Activated CD4-positive, alpha-beta memory T cell treated with anti-CD3 and anti-CD28 coated beads for 36 hours (primary cell): ENCODE results near the gene AQP11. TPM values are rescaled to one million over a fixed set of nuclear protein-coding genes. Genes with fewer than 3 reads are reported as not detected.

Source experiments
- CTCF ChIA-PET: fragments of 350-600 bp; sonication (Branson Sonifier 250); formaldehyde crosslinking; loops from one replicate; lab custom pipeline; 2021; ENCODE audit warnings: antibody characterized with exemption, inconsistent platforms; lab: Charles Lee
- POLR2A ChIA-PET: fragments of 350-600 bp; sonication (Branson Sonifier 250); formaldehyde crosslinking; loops from one replicate; lab custom pipeline; 2021; ENCODE audit warnings: antibody characterized with exemption; lab: Charles Lee
- DNase-seq: peaks from one replicate; pipeline ENCODE4 v3.0.0-alpha.2; 2020
- H3K27ac Mint-ChIP-seq: one replicate; pipeline ENCODE4 v1.8.0; 2021; ENCODE audit warnings: mixed read lengths
- H3K27me3 Mint-ChIP-seq: one replicate; pipeline ENCODE4 v1.8.0; 2021; ENCODE audit warnings: mixed read lengths
- H3K36me3 Mint-ChIP-seq: one replicate; pipeline ENCODE4 v1.8.0; 2021; ENCODE audit warnings: mixed read lengths
- H3K4me1 Mint-ChIP-seq: one replicate; pipeline ENCODE4 v1.8.0; 2021; ENCODE audit warnings: low read depth, mixed read lengths
- H3K4me3 Mint-ChIP-seq: one replicate; pipeline ENCODE4 v1.8.0; 2021; ENCODE audit warnings: mild to moderate bottlenecking, mixed read lengths
- H3K9me3 Mint-ChIP-seq: one replicate; pipeline ENCODE4 v1.8.0; 2021; ENCODE audit warnings: mixed read lengths
- intact Hi-C: fragments of 100-400 bp; cut with micrococcal nuclease; formaldehyde crosslinking; loops from one replicate; pipeline ENCODE4 v1.15.1; 2023
- total RNA-seq, 2 experiments: library from RNA; stranded (reverse); gene quantifications; one replicate each; pipeline ENCODE4 v1.2.3, GENCODE V29; 2021

AQP11 gene
- total RNA-seq, 2 experiments from 2014 or later, result 0.34 to 0.48 TPM

DNA sequence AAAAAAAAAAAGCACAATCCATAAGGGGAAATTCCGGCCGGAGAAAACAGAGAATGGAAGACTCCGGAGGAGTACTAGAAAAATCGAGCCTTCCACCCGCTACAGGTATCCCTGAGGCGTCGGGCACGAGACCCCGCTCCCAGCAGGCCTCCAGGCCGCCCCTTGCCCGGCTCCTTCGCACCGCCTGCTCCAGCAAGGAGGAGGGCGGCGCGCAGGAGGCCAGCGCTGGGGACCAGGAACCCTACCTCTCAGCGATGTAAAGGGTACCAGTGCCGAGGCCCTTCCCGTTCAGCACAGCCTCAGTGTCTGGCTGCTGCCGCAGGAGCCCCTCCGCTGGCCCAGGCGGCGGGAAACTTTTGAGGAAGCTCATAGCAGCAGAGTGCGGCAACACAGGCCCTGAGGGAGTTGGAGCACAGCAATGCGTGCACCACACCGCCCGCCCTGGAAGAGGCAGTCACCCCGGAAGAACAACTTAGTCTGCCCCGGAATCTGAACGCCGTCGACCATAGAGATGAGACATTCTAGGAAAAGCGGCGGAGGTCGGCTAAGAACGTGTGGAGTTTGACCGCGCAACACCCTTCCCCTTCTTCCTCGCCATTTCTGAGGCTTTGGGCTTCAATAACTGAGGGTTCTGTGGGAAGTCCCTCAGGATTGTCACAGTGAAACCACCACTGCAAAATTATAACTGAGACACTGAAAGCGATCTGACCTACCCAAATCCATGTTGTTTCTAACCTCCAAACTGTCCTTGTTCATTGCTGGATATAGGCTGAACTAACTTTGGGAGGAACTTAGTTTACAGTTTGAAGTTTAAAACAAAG, 47.8 kb downstream of the AQP11 start, which contains the start of gene CLNS1A:
Gene CLNS1A (minus strand): TSS at position 450 of the 821 bp plus-strand sequence. CDS start 80 bp downstream, at position 370.
- Mint-ChIP-seq H3K4me1 (peaks cover 35% of the 10 kb centered on the region), H3K27ac (peak within 1 kb of the TSS; percentile 95), H3K27me3 (no peaks in the 10 kb centered on the region), H3K9me3 (peaks cover 4% of the 10 kb centered on the region), H3K4me3 (peak within 1 kb of the TSS; percentile 95), H3K36me3 (peaks cover 25% of the 10 kb centered on the region)
- POLR2A ChIA-PET, result interaction anchor here (1.6 kb wide), 1 partner anchor 357 kb away, joined by 4 read pairs; the partner anchor contains the start of gene INTS4
- CTCF ChIA-PET, result interaction anchor here (0.6 kb wide), 1 partner anchor 163 kb away, joined by 3 read pairs; the partner anchor contains the start of gene PAK1
- intact Hi-C loops, result loop anchor here (1.0 to 10.0 kb wide), 4 partner anchors 165 to 1403 kb away; partner anchors contain the start of genes INTS4, PAK1 and RSF1
- DNase-seq, result peak; percentile 90

- CTCF ChIA-PET, result no interaction called here
These were observed 52.5 kb downstream of the AQP11 start for GRCh38 chr11:77642228-77642627.

DNA sequence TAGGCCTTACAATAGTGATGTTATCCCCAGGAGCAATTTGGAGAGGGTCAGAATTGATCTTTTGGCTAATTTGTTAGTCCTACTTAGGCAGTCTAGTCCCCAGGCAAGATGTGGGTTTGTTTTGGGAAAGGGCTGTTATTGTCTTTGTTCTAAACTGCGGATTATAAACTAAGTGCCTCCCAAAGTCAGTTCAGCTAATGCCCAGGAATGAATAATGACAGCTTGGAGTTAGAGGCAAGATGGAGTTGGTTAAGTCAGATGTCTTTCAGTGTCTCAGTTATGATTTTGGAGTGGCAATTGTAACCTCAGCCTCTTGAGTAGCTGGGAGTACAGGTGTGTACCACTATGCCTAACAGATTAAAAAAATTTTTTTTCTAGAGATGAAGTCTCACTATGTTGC, 55.1 kb downstream of the AQP11 start:
- CTCF ChIA-PET, result no interaction called here
- no peak for DNase-seq
- Mint-ChIP-seq H3K9me3 (peaks cover 4% of the 10 kb centered on the region), H3K27ac (no peak overlapping the region), H3K4me1 (no peaks in the 10 kb centered on the region), H3K4me3 (no peak overlapping the region), H3K27me3 (peaks cover 9% of the 10 kb centered on the region), H3K36me3 (no peaks in the 10 kb centered on the region)
- POLR2A ChIA-PET, result no interaction called here
- intact Hi-C loops, result no loop called here

More at GRCh38 chr11:77642228-77642627, 52.5 kb downstream of the AQP11 start:
- H3K4me3 Mint-ChIP-seq, result no peak overlapping the region
- H3K4me1 Mint-ChIP-seq, result peaks cover 5% of the 10 kb centered on the region
- peaks cover 4% of the 10 kb centered on the region for H3K9me3 Mint-ChIP-seq
- intact Hi-C loops, result no loop called here
- no peak for DNase-seq
- POLR2A ChIA-PET, result no interaction called here
- peaks cover 9% of the 10 kb centered on the region for H3K27me3 Mint-ChIP-seq
- H3K27ac Mint-ChIP-seq, result no peak overlapping the region
- H3K36me3 Mint-ChIP-seq, result peaks cover 4% of the 10 kb centered on the region

- intact Hi-C loops, result no loop called here
- CTCF ChIA-PET, result no interaction called here
- Mint-ChIP-seq H3K27ac (no peak overlapping the region), H3K4me1 (no peaks in the 10 kb centered on the region), H3K9me3 (no peaks in the 10 kb centered on the region), H3K27me3 (peaks cover 9% of the 10 kb centered on the region), H3K36me3 (no peaks in the 10 kb centered on the region), H3K4me3 (no peak overlapping the region)
- DNase-seq, result no peak
- POLR2A ChIA-PET, result no interaction called here
These were observed 58.0 kb downstream of the AQP11 start for GRCh38 chr11:77647654-77648305.

GRCh38 chr11:77650123-77650522, 60.4 kb downstream of the AQP11 start:
- Mint-ChIP-seq H3K9me3 (no peaks in the 10 kb centered on the region), H3K36me3 (no peaks in the 10 kb centered on the region), H3K4me1 (no peaks in the 10 kb centered on the region), H3K27ac (no peak overlapping the region), H3K4me3 (no peak overlapping the region), H3K27me3 (peaks cover 4% of the 10 kb centered on the region)
- CTCF ChIA-PET, result no interaction called here
- POLR2A ChIA-PET, result interaction anchor here (0.6 kb wide), 1 partner anchor 20 kb away, joined by 4 read pairs; no protein-coding TSS in a partner anchor
- intact Hi-C loops, result no loop called here
- no peak for DNase-seq

- Mint-ChIP-seq H3K27ac (no peak overlapping the region), H3K9me3 (no peaks in the 10 kb centered on the region), H3K4me1 (no peaks in the 10 kb centered on the region), H3K36me3 (no peaks in the 10 kb centered on the region), H3K27me3 (no peaks in the 10 kb centered on the region), H3K4me3 (no peak overlapping the region)
- intact Hi-C loops, result no loop called here
- ChIA-PET CTCF (no interaction called here), POLR2A (no interaction called here)
- DNase-seq, result no peak
These were observed 65.1 kb downstream of the AQP11 start for GRCh38 chr11:77654770-77655434.

- Mint-ChIP-seq H3K4me1 (no peaks in the 10 kb centered on the region), H3K9me3 (no peaks in the 10 kb centered on the region), H3K27me3 (no peaks in the 10 kb centered on the region), H3K27ac (no peak overlapping the region), H3K36me3 (no peaks in the 10 kb centered on the region), H3K4me3 (no peak overlapping the region)
- intact Hi-C loops, result no loop called here
- POLR2A ChIA-PET, result no interaction called here
- no peak for DNase-seq
- CTCF ChIA-PET, result no interaction called here
These were observed 66.6 kb downstream of the AQP11 start for GRCh38 chr11:77656362-77656761.

- CTCF ChIA-PET, result no interaction called here
- H3K9me3 Mint-ChIP-seq, result no peaks in the 10 kb centered on the region
- H3K27me3 Mint-ChIP-seq, result no peaks in the 10 kb centered on the region
- no peaks in the 10 kb centered on the region for H3K4me1 Mint-ChIP-seq
- no peaks in the 10 kb centered on the region for H3K36me3 Mint-ChIP-seq
- no peak for DNase-seq
- H3K27ac Mint-ChIP-seq, result no peak overlapping the region
- intact Hi-C loops, result no loop called here
- POLR2A ChIA-PET, result no interaction called here
- H3K4me3 Mint-ChIP-seq, result no peak overlapping the region
These were observed 68.7 kb downstream of the AQP11 start for GRCh38 chr11:77658213-77659013.

Other genes with a start within 250 kb of the AQP11 start
- gene PAK1, start 115.9 kb upstream of the AQP11 start, total RNA-seq, result 10 to 100 TPM; 30.4 to 33.1 TPM
- gene CLNS1A, start 47.8 kb downstream of the AQP11 start, total RNA-seq, result 100 to 1,000 TPM; 199 to 200 TPM
- gene RSF1, start 230.8 kb downstream of the AQP11 start, total RNA-seq, result 10 to 100 TPM; 48.7 to 52.9 TPM
- 1 to 10 TPM; 9.5 to 10.0 TPM for gene AAMDC, start 231.2 kb downstream of the AQP11 start, total RNA-seq